GM23248 (cell line): ENCODE data around the gene CPAMD8.

Source experiments
- EZH2 ChIP-seq: fragments of 200-600 bp; sonication (generic); IDR thresholded peaks from 2 replicates; pipeline ENCODE4 v1.6.1; 2018; ENCODE audit warnings: antibody characterized with exemption, mild to moderate bottlenecking; ENCODE audit not compliant: insufficient read depth, poor library complexity, severe bottlenecking
- EZH2phosphoT487 ChIP-seq: fragments of 200-600 bp; sonication (generic); IDR thresholded peaks from 2 replicates; pipeline ENCODE4 v1.6.1; 2018; ENCODE audit warnings: antibody characterized with exemption, moderate library complexity, mild to moderate bottlenecking, low read depth; ENCODE audit not compliant: insufficient read depth

DNA sequence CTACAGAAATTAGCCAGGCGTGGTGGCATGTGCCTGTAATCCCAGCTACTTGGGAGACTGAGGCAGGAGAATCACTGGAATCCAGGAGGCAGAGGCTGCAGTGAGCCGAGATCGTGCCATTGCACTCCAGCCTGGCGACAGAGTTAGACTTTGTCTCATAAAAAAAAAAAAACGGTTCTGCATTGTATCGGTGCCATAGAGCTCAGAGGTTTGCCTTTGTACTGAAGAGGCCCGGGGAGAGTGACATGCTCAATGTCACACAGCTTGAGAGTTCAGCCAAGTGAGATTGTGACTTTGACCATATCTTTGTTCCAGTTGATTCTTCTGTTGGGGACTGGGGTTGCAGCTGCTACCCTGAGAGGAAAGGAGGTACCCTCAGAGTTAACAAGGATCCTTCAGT is 44.3 kb upstream of the CPAMD8 start:
- no peak for TF ChIP-seq EZH2phosphoT487
- no peak for TF ChIP-seq EZH2
